Measurements from ENCODE around the gene AMMECR1L.
"Not testable (repeated sequence)": the region's sequence is repeated elsewhere in the genome, so short reads cannot be mapped to it uniquely, and the experiment has no call there.

The AMMECR1L gene

DNA sequence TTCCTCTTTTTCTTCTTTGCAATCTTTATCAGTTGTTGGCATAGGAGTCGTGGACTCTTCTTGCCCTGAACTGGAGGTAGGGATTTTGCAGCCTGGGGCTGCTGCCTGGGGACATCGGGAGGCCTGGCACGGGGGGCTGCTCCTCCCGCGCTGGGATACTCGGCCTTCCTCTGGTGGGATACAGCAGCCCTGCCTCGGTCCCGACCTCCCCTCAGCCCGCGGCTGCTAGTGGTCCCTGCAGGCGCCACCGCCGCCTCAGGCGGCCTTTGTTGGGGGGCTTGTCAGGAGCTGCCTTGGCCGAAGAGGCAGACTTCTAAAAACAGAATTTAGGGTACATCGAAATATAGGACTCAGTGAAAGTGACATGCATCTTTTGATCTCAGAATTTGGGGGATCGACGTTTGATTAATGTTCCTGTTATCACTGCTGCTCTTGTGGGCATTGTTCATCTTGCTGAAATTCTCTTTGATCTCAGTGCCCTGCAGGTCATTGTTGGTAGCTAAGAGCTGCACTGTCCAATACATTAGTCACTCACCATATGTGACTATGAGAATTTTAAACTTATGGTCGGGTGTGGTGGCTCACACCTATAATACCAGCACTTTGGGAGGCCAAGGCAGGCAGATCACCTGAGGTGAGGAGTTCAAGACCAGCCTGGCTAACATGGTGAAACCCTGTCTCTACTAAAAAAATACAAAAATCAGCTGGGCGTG is 44.1 kb downstream of the AMMECR1L start:
- no peak for DNase-seq (ENCODE audit: low spot score)

- DNase-seq (ENCODE audit: low spot score) = no peak
Observed at GRCh38 chr2:127840893-127841292, 44.9 kb downstream of the AMMECR1L start.

- DNase-seq (ENCODE audit: low spot score) = no peak
Observed at GRCh38 chr2:127834951-127835350, 50.8 kb downstream of the AMMECR1L start.

DNA sequence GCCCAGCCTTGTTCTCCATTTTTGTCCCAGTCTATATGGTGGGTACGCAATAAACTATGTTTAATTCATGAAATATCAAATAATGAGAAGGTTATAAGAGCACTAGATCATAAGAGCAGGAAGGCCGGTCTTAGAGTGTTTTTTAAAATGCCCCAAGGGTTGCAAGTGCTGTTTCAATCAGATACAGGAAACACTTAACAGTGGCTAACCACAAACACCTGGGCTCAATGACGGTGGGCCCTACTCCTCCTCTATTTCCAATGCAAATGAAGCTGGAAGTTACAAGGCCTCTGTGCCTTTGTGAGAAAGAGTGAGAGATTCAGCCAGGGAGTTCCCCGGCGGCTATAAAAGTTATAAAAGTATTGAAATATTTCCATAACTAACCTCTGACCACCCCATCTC is 55.9 kb downstream of the AMMECR1L start:
- peak; percentile 82 for DNase-seq (ENCODE audit: low spot score)

GRCh38 chr2:127826708-127827107 is 59.0 kb downstream of the AMMECR1L start:
- DNase-seq (ENCODE audit: low spot score) = not testable (repeated sequence)

- DNase-seq (ENCODE audit: low spot score) = no peak
Observed at GRCh38 chr2:127826047-127826446, 59.7 kb downstream of the AMMECR1L start.

- DNase-seq (ENCODE audit: low spot score) = no peak
Observed at GRCh38 chr2:127820080-127820668, 65.6 kb downstream of the AMMECR1L start.

- DNase-seq (ENCODE audit: low spot score) = no peak
Observed at GRCh38 chr2:127818794-127819425, 66.8 kb downstream of the AMMECR1L start.

GRCh38 chr2:127818241-127818640 is 67.5 kb downstream of the AMMECR1L start:
- no peak for DNase-seq (ENCODE audit: low spot score)

DNA sequence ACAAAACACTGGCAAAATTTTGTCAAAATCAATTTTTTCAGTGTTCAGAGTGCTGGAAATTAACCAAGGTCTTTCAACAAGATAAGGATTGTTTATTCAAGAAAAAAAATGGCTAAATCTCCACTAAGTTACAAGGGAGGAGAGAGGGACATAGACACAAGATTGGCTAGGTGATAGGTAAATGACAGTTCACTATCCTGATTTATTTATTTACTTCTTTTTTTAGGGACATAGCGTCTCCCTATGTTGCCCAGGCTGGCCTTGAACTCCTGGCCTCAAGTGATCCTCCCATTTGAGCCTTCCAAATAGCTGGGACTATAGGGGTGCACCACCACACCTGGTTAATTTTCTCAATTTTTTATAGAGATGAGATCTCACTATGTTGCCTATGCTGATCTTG is 71.1 kb downstream of the AMMECR1L start:
- no peak for DNase-seq (ENCODE audit: low spot score)

- DNase-seq (ENCODE audit: low spot score) = not testable (repeated sequence)
Observed at GRCh38 chr2:127812441-127812840, 73.3 kb downstream of the AMMECR1L start.

All from activated CD4-positive, alpha-beta T cell treated with anti-CD3 and anti-CD28 coated beads, Interleukin-2, Interleukin-4, amounts not matched to agents 100 ng/mL and 50 ng/mL, durations not matched to agents 16 hours and 8 hours (primary cell).